CD14-positive monocyte (primary cell): ENCODE data around the gene BUD23. TPM values are rescaled to one million over a fixed set of nuclear protein-coding genes. Genes with fewer than 3 reads are reported as not detected.
"Not testable (repeated sequence)": the region's sequence is repeated elsewhere in the genome, so short reads cannot be mapped to it uniquely, and the experiment has no call there.

ENCODE experiments used
- DNase-seq, 3 donors: peaks; one replicate each; pipeline ENCODE4 v3.0.0-alpha.2; 2011 to 2022
- H2AFZ ChIP-seq: 2 replicates; pipeline ENCODE4 v1.6.0; 2012; ENCODE audit warnings: mild to moderate bottlenecking, low read depth, low read length, inconsistent platforms; ENCODE audit not compliant: insufficient read depth, poor library complexity, severe bottlenecking
- H3K27ac ChIP-seq, 2 donors: 1 replicate in 1 of 2; 2 replicates in 1 of 2; pipeline ENCODE4 v1.5.1; 2012 to 2013; ENCODE audit warnings: low read length in 2 of 2, control low read depth in 1 of 2, inconsistent platforms in 1 of 2, low read depth in 1 of 2, mild to moderate bottlenecking in 1 of 2
- H3K27me3 ChIP-seq, 2 donors: one replicate each; pipeline versions ENCODE4 v1.6.0 to v1.6.1; 2011 to 2013; ENCODE audit warnings: low read length in 2 of 2; ENCODE audit not compliant: control insufficient read depth in 2 of 2, insufficient read depth in 2 of 2
- H3K36me3 ChIP-seq, 2 donors: replicated peaks in 1 of 2; 1 replicate in 1 of 2; 2 replicates in 1 of 2; pipeline versions ENCODE4 v1.5.1 to v1.6.1; 2012 to 2013; ENCODE audit warnings: low read length in 2 of 2, control low read depth in 1 of 2, inconsistent platforms in 1 of 2, mild to moderate bottlenecking in 1 of 2; ENCODE audit not compliant: insufficient read depth in 2 of 2, control insufficient read depth in 1 of 2
- H3K4me1 ChIP-seq, 2 donors: 1 replicate in 1 of 2; 2 replicates in 1 of 2; pipeline versions ENCODE4 v1.5.1 to v1.6.1; 2012 to 2013; ENCODE audit warnings: low read length in 2 of 2, control low read depth in 1 of 2, inconsistent platforms in 1 of 2, mild to moderate bottlenecking in 1 of 2, moderate library complexity in 1 of 2; ENCODE audit not compliant: insufficient read depth in 2 of 2, control insufficient read depth in 1 of 2
- H3K4me2 ChIP-seq: replicated peaks from 2 replicates; pipeline ENCODE3; 2012; ENCODE audit warnings: low read length, moderate library complexity, mild to moderate bottlenecking; ENCODE audit not compliant: poor library complexity, severe bottlenecking; ENCODE audit errors: extremely low read depth
- H3K4me3 ChIP-seq, 3 experiments: fragments of 200-600 bp in 1 of 3; sonication (generic) in 1 of 3; replicated peaks in 1 of 3; 1 replicate in 2 of 3; 2 replicates in 1 of 3; pipeline ENCODE4 v1.5.1; 2011 to 2013; ENCODE audit warnings: low read length in 3 of 3, mild to moderate bottlenecking in 3 of 3, control low read depth in 2 of 3, low read depth in 2 of 3, inconsistent platforms in 1 of 3, moderate library complexity in 1 of 3
- H3K79me2 ChIP-seq: 2 replicates; pipeline ENCODE4 v1.6.0; 2012; ENCODE audit warnings: mild to moderate bottlenecking, control low read depth, inconsistent platforms, low read length, moderate library complexity; ENCODE audit not compliant: insufficient read depth
- H3K9ac ChIP-seq: 2 replicates; pipeline ENCODE4 v1.6.0; 2017; ENCODE audit warnings: low read length, mild to moderate bottlenecking; ENCODE audit not compliant: insufficient read depth, poor library complexity, severe bottlenecking
- H3K9me3 ChIP-seq, 2 donors: replicated peaks in 1 of 2; 1 replicate in 1 of 2; 2 replicates in 1 of 2; pipeline versions ENCODE4 v1.5.1 to v1.6.1; 2012 to 2013; ENCODE audit warnings: low read length in 2 of 2, control low read depth in 1 of 2; ENCODE audit not compliant: control insufficient read depth in 1 of 2, insufficient read depth in 1 of 2
- H4K20me1 ChIP-seq: 2 replicates; pipeline ENCODE4 v1.6.0; 2012; ENCODE audit warnings: mild to moderate bottlenecking, low read length, control low read depth, moderate library complexity; ENCODE audit not compliant: insufficient read depth
- H3K27ac Mint-ChIP-seq, 7 donors: one replicate each; pipeline ENCODE4 v1.8.0; 2020; ENCODE audit warnings: mild to moderate bottlenecking in 7 of 7, mixed read lengths in 7 of 7, moderate library complexity in 6 of 7, inconsistent platforms in 2 of 7
- H3K27me3 Mint-ChIP-seq, 3 donors: one replicate each; pipeline ENCODE4 v1.8.0; 2021 to 2022; ENCODE audit warnings: low read depth in 3 of 3, mild to moderate bottlenecking in 3 of 3, mixed read lengths in 3 of 3, moderate library complexity in 3 of 3, inconsistent platforms in 1 of 3
- H3K36me3 Mint-ChIP-seq, 2 donors: one replicate each; pipeline ENCODE4 v1.8.0; 2020; ENCODE audit warnings: mixed read lengths in 2 of 2, inconsistent platforms in 1 of 2, mild to moderate bottlenecking in 1 of 2
- H3K4me1 Mint-ChIP-seq: one replicate; pipeline ENCODE4 v1.8.0; 2020; ENCODE audit warnings: mild to moderate bottlenecking, mixed read lengths
- H3K4me3 Mint-ChIP-seq, 2 donors: one replicate each; pipeline ENCODE4 v1.8.0; 2020; ENCODE audit warnings: mild to moderate bottlenecking in 2 of 2, mixed read lengths in 2 of 2, moderate library complexity in 1 of 2
- H3K9me3 Mint-ChIP-seq, 7 donors: one replicate each; pipeline ENCODE4 v1.8.0; 2020 to 2022; ENCODE audit warnings: mixed read lengths in 7 of 7, mild to moderate bottlenecking in 6 of 7, moderate library complexity in 6 of 7, inconsistent platforms in 2 of 7
- WGBS: methylation state at CpG from one replicate; pipeline ENCODE4 v1.1.5; 2013; ENCODE audit warnings: missing lambda C conversion rate; ENCODE audit not compliant: insufficient coverage; 5-methylcytosine and 5-hydroxymethylcytosine counted together
- intact Hi-C, 2 donors: fragments of 100-400 bp; cut with micrococcal nuclease; formaldehyde crosslinking; loops; one replicate each; pipeline versions ENCODE4 v1.15.0 to v1.15.1; 2023
- polyA plus RNA-seq, 3 donors: library from polyadenylated mRNA; depleted of rRNA in 1 of 3; unstranded in 2 of 3; stranded (reverse) in 1 of 3; fragments of 300-500 nt in 2 of 3; fragments of >200 nt in 1 of 3; fragmentation: Illumina TruSeq in 2 of 3; gene quantifications; 1 replicate in 2 of 3; 2 replicates in 1 of 3; pipeline ENCODE4 v1.2.3, GENCODE V29; 2012 to 2021
- TF ChIP-seq, protein P1 (sequence below): fragments of 200-600 bp; IDR thresholded peaks from one replicate; pipeline ENCODE4 v1.8.0; 2022; ENCODE audit warnings: antibody characterized with exemption, mild to moderate bottlenecking

BUD23 gene
- polyA plus RNA-seq, 3 donors = 44.5 to 51.9 (median 51.1) TPM

DNA sequence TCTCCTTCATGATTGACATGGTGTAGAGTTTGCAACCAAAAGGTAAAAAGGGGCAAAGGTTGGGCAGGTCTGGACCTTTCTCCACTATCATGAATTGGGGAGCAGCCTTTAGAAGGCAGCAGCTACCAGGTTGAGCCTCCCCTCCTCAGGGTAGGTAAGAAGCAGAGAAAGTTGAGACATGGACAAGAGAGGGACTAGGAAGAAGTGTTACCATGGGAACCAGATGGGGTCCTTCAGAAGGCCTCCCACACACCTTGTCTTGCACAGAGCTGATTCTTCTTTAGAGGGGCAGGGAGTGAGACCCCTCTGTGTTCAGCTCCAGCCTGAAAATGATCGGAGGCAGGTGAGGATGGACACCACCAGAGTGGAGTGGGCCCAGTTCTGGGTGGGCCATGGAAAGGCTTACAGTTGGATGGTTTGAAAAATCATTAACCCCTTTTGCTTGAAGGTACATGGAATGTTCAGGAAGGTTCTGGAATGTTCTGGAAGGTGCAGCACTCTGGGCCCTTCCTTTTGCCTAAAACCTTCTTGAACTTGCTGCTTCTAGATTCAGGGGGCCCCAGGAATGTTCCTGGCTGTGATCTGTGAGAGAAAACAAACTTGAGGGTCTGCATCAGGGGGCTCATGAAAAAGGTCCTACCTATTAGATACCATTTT is 8.8 kb upstream of the BUD23 start:
- no peak overlapping the region for H3K9ac ChIP-seq
- no peaks in the 10 kb centered on the region for H3K9me3 ChIP-seq
- no peak overlapping the region for H3K27ac ChIP-seq
- H3K9me3 Mint-ChIP-seq = peaks cover 0 to 9% (median 0%) of the 10 kb centered on the region in 7 donors
- WGBS = 100% methylated on average over 1 of the region's 1 CpG
- intact Hi-C loops = no loop called here
- no peaks in the 10 kb centered on the region for H3K79me2 ChIP-seq
- H3K27ac Mint-ChIP-seq = peak overlapping the region in 1 of 7 donors; percentile 40
- DNase-seq = no peak
- peaks cover 13 to 18% of the 10 kb centered on the region in 2 donors for H3K36me3 Mint-ChIP-seq
- peaks cover 10% of the 10 kb centered on the region for H4K20me1 ChIP-seq
- no peak overlapping the region for H2AFZ ChIP-seq
- H3K36me3 ChIP-seq = peaks cover 3 to 14% of the 10 kb centered on the region in 2 donors
- no peak overlapping the region for H3K4me3 ChIP-seq
- TF ChIP-seq, protein P1, sequence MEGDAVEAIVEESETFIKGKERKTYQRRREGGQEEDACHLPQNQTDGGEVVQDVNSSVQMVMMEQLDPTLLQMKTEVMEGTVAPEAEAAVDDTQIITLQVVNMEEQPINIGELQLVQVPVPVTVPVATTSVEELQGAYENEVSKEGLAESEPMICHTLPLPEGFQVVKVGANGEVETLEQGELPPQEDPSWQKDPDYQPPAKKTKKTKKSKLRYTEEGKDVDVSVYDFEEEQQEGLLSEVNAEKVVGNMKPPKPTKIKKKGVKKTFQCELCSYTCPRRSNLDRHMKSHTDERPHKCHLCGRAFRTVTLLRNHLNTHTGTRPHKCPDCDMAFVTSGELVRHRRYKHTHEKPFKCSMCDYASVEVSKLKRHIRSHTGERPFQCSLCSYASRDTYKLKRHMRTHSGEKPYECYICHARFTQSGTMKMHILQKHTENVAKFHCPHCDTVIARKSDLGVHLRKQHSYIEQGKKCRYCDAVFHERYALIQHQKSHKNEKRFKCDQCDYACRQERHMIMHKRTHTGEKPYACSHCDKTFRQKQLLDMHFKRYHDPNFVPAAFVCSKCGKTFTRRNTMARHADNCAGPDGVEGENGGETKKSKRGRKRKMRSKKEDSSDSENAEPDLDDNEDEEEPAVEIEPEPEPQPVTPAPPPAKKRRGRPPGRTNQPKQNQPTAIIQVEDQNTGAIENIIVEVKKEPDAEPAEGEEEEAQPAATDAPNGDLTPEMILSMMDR = no peak
- no peak overlapping the region for H3K4me3 Mint-ChIP-seq
- H3K27me3 ChIP-seq = peaks cover 5 to 33% of the 10 kb centered on the region in 2 donors
- no peaks in the 10 kb centered on the region for H3K4me1 ChIP-seq
- no peak overlapping the region for H3K4me2 ChIP-seq
- H3K27me3 Mint-ChIP-seq = peaks cover 28 to 49% (median 34%) of the 10 kb centered on the region in 3 donors
- H3K4me1 Mint-ChIP-seq = no peaks in the 10 kb centered on the region

DNA sequence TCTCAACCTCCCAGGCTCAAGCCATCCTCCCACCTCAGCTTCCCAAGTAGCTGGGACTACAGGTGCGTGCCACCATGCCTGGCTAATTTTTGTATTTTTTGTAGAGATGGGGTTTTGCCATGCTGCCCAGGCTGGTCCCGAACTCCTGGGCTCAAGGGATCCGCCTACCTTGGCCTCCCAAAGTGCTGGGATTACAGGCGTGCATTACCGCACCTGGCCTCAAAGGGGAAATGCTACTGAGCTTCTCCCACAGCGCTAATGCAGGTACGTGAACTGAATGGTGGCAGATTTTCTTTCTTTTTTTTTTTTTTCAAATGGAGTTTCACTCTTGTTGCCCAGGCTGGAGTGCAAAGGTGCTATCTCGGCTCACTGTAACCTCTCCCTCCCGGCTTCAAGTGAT is 7.3 kb upstream of the BUD23 start:
- H3K79me2 ChIP-seq, H3K4me3 ChIP-seq, H3K4me1 Mint-ChIP-seq, H3K4me3 Mint-ChIP-seq, H3K9ac ChIP-seq, H3K27ac ChIP-seq, H3K9me3 ChIP-seq, H3K4me1 ChIP-seq, H3K9me3 Mint-ChIP-seq, H2AFZ ChIP-seq, H3K27ac Mint-ChIP-seq, intact Hi-C loops, H3K4me2 ChIP-seq, DNase-seq: not testable (repeated sequence)
- Histone ChIP-seq H4K20me1 (peaks cover 15% of the 10 kb centered on the region), H3K27me3 (peaks cover 0 to 18% of the 10 kb centered on the region in 2 donors), H3K36me3 (peaks cover 3 to 20% of the 10 kb centered on the region in 2 donors)
- Mint-ChIP-seq H3K27me3 (peaks cover 15 to 34% (median 21%) of the 10 kb centered on the region in 3 donors), H3K36me3 (peaks cover 21 to 28% of the 10 kb centered on the region in 2 donors)
- WGBS = 86% methylated on average over 3 of the region's 9 CpGs
